22Rv1 (cell line): ENCODE measurements around the gene LRRC45.

Experiments used
- CTCF ChIP-seq: fragments of 450-650 bp; IDR thresholded peaks from 2 replicates; pipeline ENCODE4 v1.5.1; 2017; ENCODE audit warnings: mild to moderate bottlenecking
- ZFX ChIP-seq: fragments of 450-650 bp; IDR thresholded peaks from 2 replicates; pipeline ENCODE4 v1.6.1; 2017; ENCODE audit warnings: antibody characterized with exemption, borderline replicate concordance

GRCh38 chr17:82023447-82024241 is 539 bp downstream of the LRRC45 start:
- TF ChIP-seq CTCF = no peak
- TF ChIP-seq ZFX = no peak
